Skeletal muscle satellite cell (primary cell): ENCODE data around the gene ZNF37A. TPM values are rescaled to one million over a fixed set of nuclear protein-coding genes. Genes with fewer than 3 reads are reported as not detected.
"Not testable (repeated sequence)": the region's sequence is repeated elsewhere in the genome, so short reads cannot be mapped to it uniquely, and the experiment has no call there.

ENCODE experiments used
- H3K27me3 ChIP-seq: 2 replicates; pipeline ENCODE4 v1.7.0; 2013; ENCODE audit warnings: low read length; ENCODE audit not compliant: control insufficient read depth, insufficient read depth
- H3K36me3 ChIP-seq: 2 replicates; pipeline ENCODE4 v1.7.0; 2013; ENCODE audit warnings: mild to moderate bottlenecking, control low read depth, low read length; ENCODE audit not compliant: insufficient read depth
- H3K4me1 ChIP-seq: 2 replicates; pipeline ENCODE4 v1.7.0; 2013; ENCODE audit warnings: low read length; ENCODE audit not compliant: control insufficient read depth, insufficient read depth
- H3K4me2 ChIP-seq: 2 replicates; pipeline ENCODE4 v1.7.0; 2013; ENCODE audit warnings: mild to moderate bottlenecking, low read length
- H3K4me3 ChIP-seq: 2 replicates; pipeline ENCODE4 v1.7.0; 2013; ENCODE audit warnings: low read length
- H3K9ac ChIP-seq: 2 replicates; pipeline ENCODE4 v1.7.0; 2013; ENCODE audit warnings: mild to moderate bottlenecking, low read depth, low read length, moderate library complexity
- H3K9me3 ChIP-seq: replicated peaks from 2 replicates; pipeline ENCODE4 v1.7.0; 2013; ENCODE audit warnings: mild to moderate bottlenecking, control low read depth, low read length
- small RNA-seq: library from RNA; depleted of rRNA; stranded (forward); fragments of <200 nt; gene quantifications from one replicate; pipeline ENCODE3, GENCODE V24; 2012

The ZNF37A gene

GRCh38 chr10:38150891-38151463, 56.8 kb downstream of the ZNF37A start:
- H3K4me1 ChIP-seq, H3K9ac ChIP-seq, H3K27me3 ChIP-seq, H3K36me3 ChIP-seq, H3K9me3 ChIP-seq, H3K4me2 ChIP-seq, H3K4me3 ChIP-seq: not testable (repeated sequence)

- no peaks in the 10 kb centered on the region for H3K27me3 ChIP-seq
- peaks cover 3% of the 10 kb centered on the region for H3K9me3 ChIP-seq
- no peak overlapping the region for H3K4me2 ChIP-seq
- H3K4me1 ChIP-seq = no peaks in the 10 kb centered on the region
- no peak overlapping the region for H3K9ac ChIP-seq
- H3K36me3 ChIP-seq = no peaks in the 10 kb centered on the region
- no peak overlapping the region for H3K4me3 ChIP-seq
Measured at GRCh38 chr10:38156416-38157269, 62.5 kb downstream of the ZNF37A start.

GRCh38 chr10:38157270-38157685, 63.1 kb downstream of the ZNF37A start:
- no peak overlapping the region for H3K4me2 ChIP-seq
- H3K9ac ChIP-seq = no peak overlapping the region
- H3K4me1 ChIP-seq = no peaks in the 10 kb centered on the region
- no peaks in the 10 kb centered on the region for H3K27me3 ChIP-seq
- peaks cover 3% of the 10 kb centered on the region for H3K9me3 ChIP-seq
- no peak overlapping the region for H3K4me3 ChIP-seq
- H3K36me3 ChIP-seq = no peaks in the 10 kb centered on the region

GRCh38 chr10:38159004-38159403, 64.9 kb downstream of the ZNF37A start:
- peaks cover 3% of the 10 kb centered on the region for H3K9me3 ChIP-seq
- no peak overlapping the region for H3K4me2 ChIP-seq
- H3K4me1 ChIP-seq = no peaks in the 10 kb centered on the region
- H3K9ac ChIP-seq = no peak overlapping the region
- H3K27me3 ChIP-seq = no peaks in the 10 kb centered on the region
- no peaks in the 10 kb centered on the region for H3K36me3 ChIP-seq
- H3K4me3 ChIP-seq = no peak overlapping the region

- no peak overlapping the region for H3K4me2 ChIP-seq
- H3K9ac ChIP-seq = no peak overlapping the region
- no peaks in the 10 kb centered on the region for H3K36me3 ChIP-seq
- peaks cover 3% of the 10 kb centered on the region for H3K9me3 ChIP-seq
- no peak overlapping the region for H3K4me3 ChIP-seq
- no peaks in the 10 kb centered on the region for H3K4me1 ChIP-seq
- H3K27me3 ChIP-seq = no peaks in the 10 kb centered on the region
Measured at GRCh38 chr10:38163617-38164016, 69.5 kb downstream of the ZNF37A start.

- H3K9ac ChIP-seq = no peak overlapping the region
- H3K4me1 ChIP-seq = no peaks in the 10 kb centered on the region
- H3K4me3 ChIP-seq = no peak overlapping the region
- no peaks in the 10 kb centered on the region for H3K36me3 ChIP-seq
- no peaks in the 10 kb centered on the region for H3K9me3 ChIP-seq
- H3K27me3 ChIP-seq = no peaks in the 10 kb centered on the region
- H3K4me2 ChIP-seq = no peak overlapping the region
Measured at GRCh38 chr10:38174336-38174735, 80.2 kb downstream of the ZNF37A start.

GRCh38 chr10:38184477-38184876, 90.3 kb downstream of the ZNF37A start:
- H3K36me3 ChIP-seq = no peaks in the 10 kb centered on the region
- no peaks in the 10 kb centered on the region for H3K9me3 ChIP-seq
- H3K4me1 ChIP-seq = no peaks in the 10 kb centered on the region
- no peak overlapping the region for H3K4me2 ChIP-seq
- H3K4me3 ChIP-seq = no peak overlapping the region
- no peaks in the 10 kb centered on the region for H3K27me3 ChIP-seq
- H3K9ac ChIP-seq = no peak overlapping the region

Small RNA genes within 50 kb of the gene (small RNA-seq; reads per million reads assigned to genes)
- gene AL117339.2 = not detected
- gene AL161931.1 = not detected
- not detected for gene FXYD6P2
